Esophagus squamous epithelium (tissue), 4 donors: ENCODE data around the gene SLC38A1.

Experiments used
- CTCF ChIP-seq, 6 experiments: fragments of 450-650 bp in 4 of 6; fragments of 200-600 bp in 2 of 6; sonication (generic) in 2 of 6; IDR thresholded peaks; one replicate each; pipeline ENCODE4 v1.5.1; 2016 to 2019; ENCODE audit warnings: antibody characterized with exemption in 6 of 6, mild to moderate bottlenecking in 4 of 6, moderate library complexity in 4 of 6
- POLR2A ChIP-seq, 4 donors: fragments of 450-650 bp; IDR thresholded peaks; one replicate each; pipeline ENCODE4 v1.6.1; 2017; ENCODE audit warnings: antibody characterized with exemption in 4 of 4, mild to moderate bottlenecking in 4 of 4, moderate library complexity in 3 of 4

GRCh38 chr12:46234000-46234399, 34.8 kb downstream of the SLC38A1 start:
- TF ChIP-seq CTCF (IDR thresholded peaks at IDR 0.05) (no peak), POLR2A (IDR thresholded peaks at IDR 0.05) (no peak)
